HuH-7 (cell line): ENCODE data around the gene ARHGAP18.

Experiments used
- DNase-seq: peaks from one replicate; pipeline ENCODE4 v3.0.0; 2011; ENCODE audit warnings: low spot score

Gene ARHGAP18

DNA sequence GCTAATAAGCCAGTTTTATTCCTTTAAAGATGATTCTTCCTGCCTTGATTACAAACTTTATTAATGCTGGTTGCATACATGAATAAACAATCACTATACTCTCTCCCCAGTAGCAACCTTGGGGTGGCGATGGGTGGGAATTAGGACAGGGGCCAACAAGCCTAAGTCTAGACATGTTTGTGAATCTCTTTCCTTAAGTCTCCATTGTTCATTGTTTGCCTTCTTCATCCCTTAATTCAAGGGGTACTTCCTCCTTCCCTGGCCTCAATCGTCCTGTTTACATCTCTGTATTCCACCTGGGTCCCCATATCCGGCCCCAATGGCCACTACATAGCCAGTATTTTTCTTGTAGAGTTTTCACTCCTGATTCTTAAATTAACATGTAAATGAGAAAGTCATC is 66.0 kb downstream of the ARHGAP18 start:
- DNase-seq = no peak

DNA sequence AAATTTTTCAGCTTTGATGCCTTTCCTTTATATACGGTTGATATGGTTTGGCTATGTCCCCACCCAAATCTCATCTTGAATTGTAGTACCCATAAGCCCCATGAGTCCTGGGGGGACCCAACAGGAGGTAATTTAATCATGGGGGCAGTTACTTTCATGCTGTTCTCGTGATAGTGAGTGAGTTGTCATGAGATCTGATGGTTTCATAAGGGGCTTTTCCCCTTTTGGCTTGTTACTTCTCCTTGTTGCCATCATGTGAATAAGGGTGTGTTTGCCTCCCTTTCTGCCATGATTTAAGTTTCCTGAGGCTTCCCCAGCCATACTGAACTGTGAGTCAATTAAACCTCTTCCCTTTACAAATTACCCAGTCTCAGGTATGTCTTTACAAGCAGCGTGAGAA is 66.8 kb downstream of the ARHGAP18 start:
- DNase-seq = no peak

DNA sequence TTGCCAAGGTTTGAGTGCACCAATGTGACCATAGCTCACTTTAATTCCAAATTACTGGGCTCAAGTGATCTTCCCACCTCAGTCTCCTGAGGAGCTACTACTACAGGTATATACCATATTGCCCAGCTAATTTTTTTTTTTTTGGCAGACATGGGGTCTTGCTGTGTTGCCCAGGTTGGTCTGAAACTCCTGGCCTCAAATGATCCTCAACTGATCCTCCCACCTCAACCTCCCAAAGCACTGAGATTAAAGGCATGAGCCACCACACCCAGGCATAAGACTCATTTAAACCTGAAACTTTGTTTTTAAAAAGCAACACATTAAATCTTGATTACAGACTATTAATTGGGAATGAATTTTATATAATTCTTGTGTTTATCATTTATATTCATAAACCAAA is 67.7 kb downstream of the ARHGAP18 start:
- no peak for DNase-seq

DNA sequence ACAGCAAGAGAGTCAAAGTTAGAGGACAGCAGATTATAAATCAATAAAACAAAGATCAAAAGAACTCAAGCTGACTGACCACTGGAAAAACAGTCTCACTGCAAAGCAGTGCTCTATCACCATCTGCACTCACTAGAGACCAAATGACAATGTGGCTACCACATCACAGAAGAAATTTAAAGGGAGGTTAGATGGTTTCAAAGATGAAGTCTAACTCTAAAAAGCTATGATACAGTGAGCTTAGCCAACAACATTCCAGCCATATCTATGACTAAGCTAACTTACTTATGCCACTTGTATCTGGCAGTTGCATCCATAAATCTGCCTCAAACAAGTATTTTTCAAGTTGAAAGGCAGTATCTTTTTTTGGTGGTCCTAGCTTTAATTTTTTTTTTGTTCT is 68.6 kb downstream of the ARHGAP18 start:
- DNase-seq = no peak

DNA sequence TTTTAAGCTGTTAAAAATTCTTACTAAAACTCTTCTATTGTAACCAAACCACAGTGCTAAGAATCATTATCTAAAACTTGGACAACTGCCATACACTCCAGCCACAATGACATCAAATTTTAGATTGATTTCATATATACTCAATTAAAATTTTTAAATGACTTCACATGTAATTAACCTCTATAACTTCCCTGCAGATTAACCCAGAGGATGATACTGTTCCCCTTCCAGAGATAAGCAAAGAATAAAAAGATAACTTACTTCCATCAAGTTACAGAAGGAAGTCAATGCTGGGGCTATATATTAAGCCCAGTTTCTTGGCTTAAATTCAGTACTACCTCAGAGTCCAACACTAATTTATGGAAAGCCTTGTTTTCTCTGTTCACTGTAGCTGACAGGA is 71.3 kb downstream of the ARHGAP18 start:
- DNase-seq = no peak

DNA sequence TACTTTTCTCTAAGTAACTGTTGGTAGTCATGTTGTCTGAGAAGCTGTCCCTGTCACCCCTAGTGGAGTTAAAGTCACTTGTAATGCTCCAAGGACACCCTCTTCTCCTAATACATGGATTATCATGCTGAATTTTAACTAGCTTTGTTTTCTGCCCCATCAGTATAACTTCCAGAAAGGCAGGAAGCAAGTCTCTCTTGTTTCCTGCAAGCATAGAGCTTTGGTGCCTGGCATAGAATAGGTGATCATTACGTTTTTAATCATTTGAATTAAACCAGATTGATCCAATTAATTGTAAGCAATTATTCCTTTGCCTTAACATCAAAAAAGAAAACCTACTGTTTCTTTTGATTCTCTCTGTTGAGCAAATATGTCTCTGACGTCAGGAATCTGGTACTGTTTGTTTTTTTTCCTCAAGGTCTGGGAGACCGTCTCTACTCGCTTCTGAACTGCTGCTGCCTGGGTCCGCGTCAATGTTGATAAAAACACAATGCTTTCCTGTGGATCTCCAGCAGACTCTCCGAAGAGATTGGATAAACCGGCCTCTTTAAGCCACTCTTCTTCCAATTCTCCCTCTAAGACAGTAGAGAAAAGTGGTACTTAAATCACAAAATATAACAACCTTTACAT is 71.8 kb downstream of the ARHGAP18 start:
- no peak for DNase-seq

DNA sequence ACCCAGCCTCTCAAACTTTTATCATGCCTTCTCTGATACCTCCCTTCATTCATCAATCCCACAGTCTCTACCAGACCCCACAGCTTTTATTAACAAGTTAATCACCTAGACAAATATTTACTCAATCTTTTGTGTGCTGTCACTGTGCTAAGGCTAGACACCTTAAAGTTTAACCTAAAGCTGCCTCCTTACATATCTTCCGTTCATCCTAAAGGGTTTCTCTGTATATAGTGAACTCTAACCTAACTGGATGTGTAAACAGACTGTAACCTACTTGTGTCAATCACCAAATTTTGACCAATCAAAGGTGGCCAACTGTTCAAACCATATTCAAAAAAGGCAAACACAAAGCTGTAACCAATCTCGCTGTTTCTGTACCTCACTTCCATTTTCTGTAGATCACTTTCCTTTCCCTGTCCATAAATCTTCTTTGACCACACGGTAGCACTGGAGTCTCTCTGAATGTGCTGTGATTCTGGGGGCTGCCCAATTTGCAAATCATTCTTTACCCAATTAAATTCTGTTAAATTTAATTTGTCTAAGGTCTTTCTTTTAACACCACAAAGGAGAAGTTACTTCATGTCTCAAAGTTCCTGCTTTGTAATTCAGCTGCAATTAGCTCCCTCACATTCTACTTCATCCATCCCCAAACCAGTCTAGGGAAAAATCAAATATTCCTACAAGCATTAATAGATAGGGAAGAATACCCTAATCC is 72.5 kb downstream of the ARHGAP18 start:
- DNase-seq = no peak

DNA sequence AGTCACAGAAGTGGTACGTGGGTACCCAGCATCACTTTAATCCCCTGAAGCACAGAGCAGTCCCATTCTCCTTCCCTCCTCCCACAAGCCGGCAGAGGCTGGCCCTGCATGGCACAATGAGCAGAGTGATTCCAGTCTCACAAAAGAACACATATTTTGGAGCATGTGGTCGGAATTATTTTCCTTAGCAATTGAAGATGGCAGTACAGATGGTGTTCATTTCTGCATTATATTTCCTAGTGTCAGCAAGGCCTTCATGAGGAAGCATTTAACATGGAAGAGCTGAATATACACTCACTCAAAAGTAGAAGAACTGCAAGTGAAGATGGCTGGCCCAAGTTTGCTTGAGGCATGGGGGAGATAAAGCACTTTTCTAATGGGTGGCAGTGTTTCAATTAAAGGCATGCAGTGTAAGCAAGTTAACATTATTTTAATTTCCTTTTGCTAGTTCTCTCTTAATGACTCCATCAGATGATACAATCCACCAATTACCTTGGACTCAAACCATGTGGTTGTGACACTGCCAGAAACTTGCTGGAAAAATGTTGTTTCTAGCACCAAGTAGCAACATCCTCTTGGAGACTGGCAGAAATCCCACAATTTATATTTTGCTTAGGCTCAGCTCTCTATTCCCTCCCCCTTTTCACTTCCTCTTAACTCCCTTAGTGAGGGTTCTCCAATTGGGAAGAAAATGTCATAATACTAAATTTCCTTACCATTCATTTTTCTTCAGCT is 74.4 kb downstream of the ARHGAP18 start:
- DNase-seq = no peak

DNA sequence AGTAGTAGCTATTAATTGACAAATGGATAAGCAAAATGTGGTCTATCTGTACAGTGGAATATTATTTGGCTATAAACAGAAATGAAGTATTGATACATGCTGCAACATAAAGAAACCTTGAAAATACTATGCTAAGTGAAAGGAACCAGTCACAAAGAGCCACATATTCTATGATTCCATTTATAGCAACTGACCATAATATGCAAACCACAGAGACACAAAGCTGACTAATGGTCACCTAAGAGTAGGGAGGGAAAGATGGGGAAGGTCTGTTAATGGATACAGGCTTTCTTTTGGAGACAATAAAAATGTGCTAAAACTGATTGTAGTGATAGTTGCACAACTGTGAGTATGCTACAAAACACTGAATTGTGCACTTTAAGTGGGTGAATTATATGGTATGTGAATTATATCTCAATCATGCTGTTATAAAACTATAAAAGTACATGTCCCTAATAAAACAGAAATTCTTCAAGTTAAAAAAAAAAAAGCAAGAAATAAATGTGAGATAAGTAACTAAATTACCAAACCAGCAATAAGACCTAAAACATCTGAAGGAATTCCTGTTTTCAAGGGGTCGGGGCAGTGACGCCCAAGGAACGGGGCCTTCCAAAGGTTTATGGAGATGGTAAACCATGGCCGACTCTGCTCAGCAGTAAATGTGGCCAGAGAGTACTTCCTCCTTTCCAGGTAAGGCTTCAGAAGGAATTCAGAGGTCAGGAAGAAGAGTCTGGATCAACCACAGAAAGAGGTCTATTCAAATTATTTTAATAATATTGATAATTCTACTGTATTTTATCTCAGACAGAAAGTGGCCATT is 75.4 kb downstream of the ARHGAP18 start:
- no peak for DNase-seq

DNA sequence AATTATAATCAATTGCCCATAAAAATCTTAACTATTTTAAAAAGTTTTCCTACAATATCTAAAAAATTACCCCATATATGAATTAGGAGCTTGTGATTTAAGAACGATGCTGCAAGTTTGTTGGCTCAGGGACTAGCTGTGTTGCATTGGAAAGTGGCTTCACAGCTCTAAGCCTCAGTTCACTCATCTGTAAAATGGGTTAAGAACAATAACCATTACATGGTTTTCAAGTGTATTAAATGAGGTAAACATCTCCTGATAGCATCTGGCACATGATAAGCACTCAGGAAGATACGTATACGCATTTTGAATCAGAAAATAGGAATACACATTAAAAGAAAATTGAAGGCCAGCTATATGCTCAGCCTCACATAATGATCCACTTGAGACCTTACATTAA is 76.4 kb downstream of the ARHGAP18 start:
- DNase-seq = no peak

DNA sequence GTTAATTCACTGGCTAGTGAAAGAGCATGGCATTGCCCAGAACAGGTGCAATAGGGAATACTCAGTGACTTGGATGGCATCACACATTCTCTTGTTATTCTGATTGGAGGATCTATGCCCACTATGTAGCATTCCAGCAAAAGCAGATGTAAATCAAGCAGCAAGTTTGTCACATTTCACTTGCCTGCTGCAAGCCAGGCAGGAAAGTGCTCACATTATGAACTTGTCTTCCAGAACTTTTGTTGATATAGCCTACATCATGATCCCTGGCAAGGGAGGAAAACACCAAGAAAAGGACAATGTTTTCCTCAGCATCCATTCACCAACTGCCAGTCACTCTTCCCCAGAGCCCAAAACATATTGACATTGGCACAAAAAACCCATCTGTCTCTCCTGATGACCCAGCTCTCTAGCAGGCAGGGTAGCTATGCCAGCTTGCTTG is 77.8 kb downstream of the ARHGAP18 start:
- no peak for DNase-seq

DNA sequence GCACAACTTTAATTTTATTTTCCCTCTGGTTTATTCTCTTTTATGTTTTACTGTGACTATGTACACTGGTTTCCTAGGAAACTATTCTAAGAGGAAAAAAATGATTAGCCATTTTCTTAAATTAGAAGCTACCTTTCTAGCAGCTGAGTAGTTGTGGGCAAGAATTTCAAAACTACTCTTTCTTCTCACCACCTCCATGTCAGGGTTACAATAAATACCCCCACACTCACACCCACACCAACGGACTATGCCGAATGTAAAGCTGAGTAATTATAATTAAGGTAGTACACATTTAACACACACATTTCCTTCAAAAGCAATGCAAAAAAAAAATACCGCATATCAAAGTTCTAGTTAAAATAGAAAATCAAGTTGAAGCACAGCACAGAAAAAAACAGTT is 78.9 kb downstream of the ARHGAP18 start:
- DNase-seq = no peak

DNA sequence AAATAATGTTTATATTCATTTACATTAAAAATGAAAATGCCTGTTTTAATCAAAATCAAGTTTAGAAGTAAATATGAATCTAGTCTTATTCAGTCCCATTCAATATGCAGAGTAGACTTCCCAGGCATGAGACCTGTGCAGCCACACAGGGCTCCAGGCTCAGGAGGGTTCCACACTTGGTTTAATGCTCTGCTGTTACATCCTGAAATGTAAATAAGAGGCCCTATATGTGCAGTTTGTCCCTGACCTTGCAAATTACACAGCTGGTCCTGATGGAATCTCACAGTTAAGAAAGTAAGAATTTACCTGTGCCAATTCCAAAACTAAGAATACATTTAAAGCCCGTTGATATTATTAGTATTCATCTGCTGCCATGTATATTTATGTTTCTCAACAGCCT is 79.4 kb downstream of the ARHGAP18 start:
- no peak for DNase-seq

DNA sequence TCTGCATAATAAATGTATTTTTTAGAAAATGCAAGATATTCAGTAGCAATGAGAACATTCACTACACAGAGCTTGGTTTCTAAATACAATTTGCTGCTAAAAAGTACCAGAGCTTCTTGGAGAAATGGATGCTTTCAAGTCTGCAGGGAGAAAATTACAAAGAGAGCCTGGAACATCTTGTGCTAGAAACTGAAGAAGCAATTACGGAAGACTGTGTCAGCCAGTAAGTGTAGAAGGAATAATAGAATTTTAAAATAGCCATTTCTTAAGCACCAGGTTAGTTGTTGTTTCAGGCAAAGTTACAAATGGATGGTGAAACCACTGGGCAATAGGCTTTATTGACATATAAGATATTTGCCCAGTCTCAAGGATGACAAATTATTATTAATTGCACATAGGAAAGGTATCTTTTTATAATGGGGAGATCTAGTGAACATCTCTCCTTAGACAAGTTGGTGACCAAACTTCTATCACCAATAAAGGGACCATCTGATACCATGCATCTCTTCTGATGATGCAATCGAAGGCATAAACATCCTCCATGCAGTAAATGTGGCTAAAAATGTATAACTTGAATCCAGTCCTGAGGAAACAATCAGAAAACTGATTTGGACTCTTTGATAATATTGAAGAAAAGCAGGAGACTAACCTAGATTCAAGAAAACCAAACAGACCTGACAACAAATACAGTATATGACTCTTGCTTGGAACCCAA is 81.7 kb downstream of the ARHGAP18 start:
- no peak for DNase-seq

DNA sequence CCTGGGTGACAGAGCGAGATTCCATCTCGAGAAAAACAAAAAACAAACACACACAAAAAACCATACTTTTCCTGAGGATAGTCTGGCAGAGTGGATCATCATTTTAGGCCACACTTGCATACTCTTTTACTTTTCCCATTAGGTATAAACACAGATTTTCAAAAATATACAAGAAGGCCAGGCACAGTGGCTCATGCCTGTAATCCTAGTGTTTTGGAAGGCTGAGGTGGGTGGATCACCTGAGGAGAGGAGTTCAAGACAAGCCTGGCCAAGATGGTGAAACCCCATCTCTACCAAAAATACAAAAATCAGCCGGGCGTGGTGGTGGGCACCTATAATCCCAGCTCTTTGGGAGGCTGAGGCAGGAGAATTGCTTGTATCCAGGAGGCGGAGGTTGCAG is 85.5 kb downstream of the ARHGAP18 start:
- no peak for DNase-seq

DNA sequence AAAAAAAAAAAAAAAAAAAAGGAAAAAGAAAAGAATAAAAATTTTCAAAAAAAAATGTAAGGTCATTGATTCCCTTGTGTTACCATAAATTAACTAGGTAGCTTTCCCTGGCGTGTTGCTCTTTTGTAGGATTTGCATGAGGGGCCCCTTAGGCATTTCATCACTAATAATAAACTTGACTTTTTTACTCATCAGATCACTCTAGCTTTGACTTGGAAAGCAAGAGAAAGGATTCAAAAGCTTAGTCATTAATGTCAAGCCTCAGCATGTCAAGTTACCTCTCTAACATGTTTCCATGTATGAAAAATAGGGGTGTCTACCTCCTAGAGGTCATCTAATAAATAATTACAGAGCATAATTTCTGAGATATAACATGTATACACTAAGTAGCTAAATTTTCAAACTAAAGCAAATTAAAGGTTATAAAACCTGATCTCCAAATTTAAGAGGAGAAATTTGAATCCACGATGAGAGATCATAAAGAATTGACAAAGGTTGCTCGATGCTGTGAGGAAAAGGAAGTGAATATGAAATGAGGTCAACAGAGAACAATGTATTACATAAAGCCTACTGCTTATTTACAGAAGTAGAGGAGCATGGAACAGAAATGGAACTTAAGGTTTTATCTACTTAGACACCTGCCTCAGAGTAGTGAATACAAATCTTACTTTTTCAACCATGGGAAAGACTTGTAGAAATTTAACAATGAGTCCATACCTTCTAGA is 86.8 kb downstream of the ARHGAP18 start:
- no peak for DNase-seq

DNA sequence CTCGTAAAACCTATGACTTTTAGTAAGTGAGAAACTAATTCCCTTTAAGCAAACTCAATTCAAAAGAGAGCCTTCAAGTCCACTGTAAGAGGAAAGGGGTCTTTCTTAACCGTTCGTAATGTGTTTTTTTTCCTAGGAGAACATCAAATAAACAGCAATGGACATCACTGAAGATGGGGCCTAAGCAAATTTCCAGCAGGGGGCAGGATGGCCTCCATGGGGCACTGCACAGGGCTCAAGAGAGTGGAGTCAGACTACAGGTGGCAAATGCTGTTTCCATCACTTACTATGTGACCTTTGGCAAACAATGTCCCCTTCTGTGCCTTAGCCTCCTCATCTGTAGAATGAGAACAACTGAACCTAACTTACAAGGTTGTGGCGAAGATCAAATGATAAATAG is 88.7 kb downstream of the ARHGAP18 start:
- no peak for DNase-seq

DNA sequence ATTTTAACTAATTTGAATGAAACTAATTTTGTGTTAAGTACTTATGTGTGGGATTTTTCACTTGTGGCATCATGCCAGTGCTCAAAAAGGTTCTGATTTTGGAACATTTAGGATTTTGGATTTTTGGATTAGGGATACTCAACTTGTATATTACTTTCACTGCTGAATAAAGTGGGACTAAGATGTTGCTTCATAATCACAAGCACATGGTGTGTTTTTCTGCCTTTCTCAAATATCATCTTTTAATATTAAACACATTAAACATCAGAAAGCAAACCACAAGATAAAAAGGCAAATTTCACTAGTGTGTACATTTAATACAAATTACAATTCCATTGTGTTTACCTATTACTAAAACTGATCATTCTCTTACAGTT is 89.8 kb downstream of the ARHGAP18 start:
- no peak for DNase-seq

DNA sequence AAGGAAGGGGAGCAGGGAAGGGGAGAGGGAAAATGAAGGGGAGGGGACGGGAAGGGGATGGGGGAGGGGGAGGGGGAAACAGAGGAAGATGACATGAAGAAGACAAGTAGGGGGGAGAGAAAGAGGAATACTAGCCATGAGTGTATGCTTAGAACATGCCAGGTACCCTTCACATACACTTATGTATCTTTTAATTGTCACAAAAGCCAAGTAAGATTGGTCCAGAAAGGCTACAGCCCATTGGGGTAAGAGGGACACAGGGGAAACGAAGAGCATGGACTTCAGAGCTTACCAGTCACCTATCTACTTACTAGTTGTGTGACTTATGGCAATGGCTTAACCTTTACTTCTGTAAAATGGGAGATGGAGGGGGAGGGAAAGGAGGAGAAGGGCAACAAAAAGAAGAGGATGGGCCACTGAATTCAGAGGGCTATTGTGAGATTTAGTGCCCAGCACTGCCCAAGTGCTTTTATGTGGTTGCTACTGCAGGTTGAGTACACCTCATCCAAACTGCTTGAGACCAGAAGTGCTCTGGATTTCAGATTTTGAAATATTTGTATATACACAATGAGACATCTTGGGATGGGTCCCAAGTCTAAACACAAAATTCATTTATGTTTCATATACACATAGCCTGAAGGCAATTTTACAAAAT is 90.3 kb downstream of the ARHGAP18 start:
- DNase-seq = no peak

DNA sequence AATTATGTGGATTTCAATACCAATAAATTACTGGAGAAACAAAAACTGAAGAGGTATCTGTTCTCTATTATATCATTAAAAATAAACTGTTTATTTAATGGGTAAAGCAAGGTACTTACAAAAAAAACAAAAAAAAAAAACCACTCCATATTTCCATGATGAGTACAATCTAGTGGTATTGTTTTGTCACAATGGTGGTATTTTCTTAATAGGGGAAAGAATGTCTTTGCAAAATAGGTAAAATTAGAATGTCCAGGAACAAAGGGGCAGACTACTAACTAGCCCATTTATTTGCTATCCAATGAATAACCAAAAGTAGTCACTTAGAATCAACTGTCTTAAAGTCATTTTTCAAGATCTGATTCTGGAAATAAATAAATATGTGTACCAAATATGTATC is 92.0 kb downstream of the ARHGAP18 start:
- no peak for DNase-seq

DNA sequence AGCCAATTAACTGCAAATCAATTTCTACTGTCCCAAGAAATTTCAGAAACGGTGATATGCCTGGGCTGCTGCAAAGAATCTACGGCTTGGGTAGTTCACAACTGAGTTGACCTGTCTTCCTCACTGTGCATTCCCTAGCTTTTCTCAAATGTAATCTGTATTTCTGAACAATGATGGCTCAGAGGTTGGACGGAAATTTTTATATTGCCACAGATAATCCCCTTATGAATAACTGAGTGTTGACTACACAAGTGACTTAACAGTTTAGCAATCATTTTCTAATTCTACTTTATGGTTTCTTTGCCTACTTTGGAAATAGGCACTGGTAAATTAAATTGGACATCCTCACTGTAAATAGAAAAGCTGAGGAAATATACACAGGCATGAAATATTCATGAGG is 94.5 kb downstream of the ARHGAP18 start:
- DNase-seq = no peak
